Panc1 (cell line): ENCODE results near the gene EHD4. TPM values are rescaled to one million over a fixed set of nuclear protein-coding genes. Genes with fewer than 3 reads are reported as not detected.

ENCODE experiments used
- ATAC-seq: fragments of 200-7000 bp; cut with Tn5 transposase; 2 replicates; pipeline ENCODE4 v1.9.1; 2020; ENCODE audit warnings: mild to moderate bottlenecking, moderate library complexity
- BruUV-seq: library from RNA; stranded (reverse); fragments of 400-500 nt; replicated peaks from 2 replicates; lab custom pipeline; 2021; lab: Mats Ljungman, UMichigan
- CTCF ChIA-PET: fragments of 300-600 bp; sonication (Branson Sonifier 250); formaldehyde crosslinking; loops from one replicate; lab custom pipeline; 2022; ENCODE audit warnings: antibody characterized with exemption; lab: Charles Lee
- POLR2A ChIA-PET: fragments of 300-600 bp; sonication (Branson Sonifier 250); formaldehyde crosslinking; loops from one replicate; lab custom pipeline; 2022; ENCODE audit warnings: antibody characterized with exemption; lab: Charles Lee
- DNase-seq: peaks from one replicate; pipeline ENCODE4 v3.0.0-alpha.2; 2010; ENCODE audit warnings: low read depth, low spot score
- H3K27ac ChIP-seq: 2 replicates; pipeline ENCODE4 v1.5.1; 2011; ENCODE audit warnings: mild to moderate bottlenecking, low read length, inconsistent platforms
- H3K27me3 ChIP-seq: fragments of 200-500 bp; sonication (Bioruptor generic); 2 replicates; pipeline ENCODE4 v1.6.0; 2014; ENCODE audit warnings: low read length, inconsistent platforms; ENCODE audit not compliant: control insufficient read depth, insufficient read depth
- H3K36me3 ChIP-seq: fragments of 200-500 bp; sonication (Bioruptor generic); 2 replicates; pipeline ENCODE4 v1.5.1; 2014; ENCODE audit warnings: inconsistent platforms, mild to moderate bottlenecking, low read length, moderate library complexity; ENCODE audit not compliant: control insufficient read depth, insufficient read depth
- H3K4me1 ChIP-seq: 2 replicates; pipeline ENCODE4 v1.5.1; 2011; ENCODE audit warnings: inconsistent platforms, mild to moderate bottlenecking, low read length, moderate library complexity; ENCODE audit not compliant: control insufficient read depth, insufficient read depth
- H3K4me3 ChIP-seq, 2 experiments: 2 replicates each; pipeline ENCODE4 v1.5.1; 2011 to 2012; ENCODE audit warnings: low read depth in 2 of 2, low read length in 2 of 2, mild to moderate bottlenecking in 2 of 2, inconsistent platforms in 1 of 2, moderate library complexity in 1 of 2
- H3K9me3 ChIP-seq: fragments of 200-500 bp; sonication (Bioruptor generic); 2 replicates; pipeline ENCODE4 v1.5.1; 2014; ENCODE audit warnings: low read depth, mild to moderate bottlenecking, inconsistent platforms, low read length, moderate library complexity; ENCODE audit not compliant: control insufficient read depth, insufficient read depth
- CTCF ChIP-seq: fragments of 450-650 bp; IDR thresholded peaks from 2 replicates; pipeline ENCODE4 v1.5.1; 2017; ENCODE audit warnings: mild to moderate bottlenecking
- POLR2AphosphoS5 ChIP-seq: IDR thresholded peaks from 2 replicates; pipeline ENCODE4 v1.6.1; 2012; ENCODE audit warnings: mild to moderate bottlenecking, low read depth, low read length, moderate library complexity
- SIN3A ChIP-seq: IDR thresholded peaks from 2 replicates; pipeline ENCODE4 v1.6.1; 2012; ENCODE audit warnings: low read depth, mild to moderate bottlenecking, low read length, moderate library complexity, borderline replicate concordance; ENCODE audit not compliant: insufficient read depth
- TCF7L2 ChIP-seq: IDR thresholded peaks from 2 replicates; pipeline ENCODE4 v1.6.1; 2011; ENCODE audit warnings: mild to moderate bottlenecking, low read depth, low read length, inconsistent platforms
- in situ Hi-C: cut with HindIII; loops from 2 replicates; pipeline ENCODE4 v1.10.0; 2016; ENCODE audit warnings: low sequenced_read_pairs, low pct_unique_long_range_greater_than_20kb
- intact Hi-C: fragments of 100-400 bp; cut with micrococcal nuclease; formaldehyde crosslinking; loops from one replicate; pipeline ENCODE4 v1.10.0; 2022; ENCODE audit not compliant: unreplicated experiment
- total RNA-seq: library from RNA; stranded (reverse); gene quantifications from one replicate; pipeline ENCODE4 v1.2.1, GENCODE V29; 2021; ENCODE audit not compliant: unreplicated experiment
- TF ChIP-seq, protein P1 (sequence below), 2 experiments: IDR thresholded peaks; 2 replicates each; pipeline ENCODE4 v1.6.1; 2011 to 2012; ENCODE audit warnings: low read depth in 2 of 2, control low read depth in 1 of 2, low read length in 1 of 2, mild to moderate bottlenecking in 1 of 2, moderate library complexity in 1 of 2; ENCODE audit not compliant: insufficient read depth in 1 of 2

Gene EHD4
- total RNA-seq, 1 experiment from 2014 or later: 43.2 TPM

DNA sequence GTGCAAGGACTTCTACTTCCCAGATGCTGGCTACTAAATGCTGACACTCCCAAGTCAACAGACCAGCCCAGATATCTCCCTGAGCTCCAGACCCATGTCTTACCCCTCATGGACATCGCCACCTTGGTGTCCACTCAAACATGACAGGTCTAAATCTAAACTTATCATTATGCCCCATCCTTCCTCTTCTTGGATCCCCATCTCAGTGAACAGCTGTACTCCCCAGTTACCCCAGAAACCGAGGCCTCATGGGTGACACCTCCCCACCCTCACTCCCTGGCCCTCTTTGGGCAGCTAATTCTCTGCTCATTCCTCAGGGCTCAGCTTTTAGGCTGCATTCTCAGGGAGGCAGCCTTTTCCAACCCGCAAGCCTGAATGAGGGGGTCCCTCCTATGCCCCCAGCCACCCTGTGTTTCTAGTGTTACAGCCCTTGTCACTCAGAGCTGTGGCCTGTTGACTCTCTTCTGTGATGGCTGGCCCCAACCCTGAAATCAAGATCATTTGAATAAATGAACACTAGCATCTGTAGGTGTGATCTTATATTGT, 5.4 kb downstream of the EHD4 start:
- ATAC-seq (no peak), DNase-seq (no peak)
- ChIA-PET CTCF (no interaction called here), POLR2A (interaction anchor here (0.6 kb wide), 1 partner anchor 403 kb away, joined by 3 read pairs; no protein-coding TSS in a partner anchor)
- peaks cover 30% of the 10 kb centered on the region; the same call in 1 of the 2 replicates for H3K4me1 ChIP-seq
- H3K4me3 ChIP-seq: no peak overlapping the region
- H3K36me3 ChIP-seq: no peaks in the 10 kb centered on the region; the same call in 1 of the 2 replicates
- no TSS peak for BruUV-seq
- H3K27ac ChIP-seq: no peak overlapping the region
- H3K9me3 ChIP-seq: no peaks in the 10 kb centered on the region
- TF ChIP-seq SIN3A (no peak), POLR2AphosphoS5 (no peak), CTCF (no peak), TCF7L2 (no peak)
- TF ChIP-seq, protein P1, sequence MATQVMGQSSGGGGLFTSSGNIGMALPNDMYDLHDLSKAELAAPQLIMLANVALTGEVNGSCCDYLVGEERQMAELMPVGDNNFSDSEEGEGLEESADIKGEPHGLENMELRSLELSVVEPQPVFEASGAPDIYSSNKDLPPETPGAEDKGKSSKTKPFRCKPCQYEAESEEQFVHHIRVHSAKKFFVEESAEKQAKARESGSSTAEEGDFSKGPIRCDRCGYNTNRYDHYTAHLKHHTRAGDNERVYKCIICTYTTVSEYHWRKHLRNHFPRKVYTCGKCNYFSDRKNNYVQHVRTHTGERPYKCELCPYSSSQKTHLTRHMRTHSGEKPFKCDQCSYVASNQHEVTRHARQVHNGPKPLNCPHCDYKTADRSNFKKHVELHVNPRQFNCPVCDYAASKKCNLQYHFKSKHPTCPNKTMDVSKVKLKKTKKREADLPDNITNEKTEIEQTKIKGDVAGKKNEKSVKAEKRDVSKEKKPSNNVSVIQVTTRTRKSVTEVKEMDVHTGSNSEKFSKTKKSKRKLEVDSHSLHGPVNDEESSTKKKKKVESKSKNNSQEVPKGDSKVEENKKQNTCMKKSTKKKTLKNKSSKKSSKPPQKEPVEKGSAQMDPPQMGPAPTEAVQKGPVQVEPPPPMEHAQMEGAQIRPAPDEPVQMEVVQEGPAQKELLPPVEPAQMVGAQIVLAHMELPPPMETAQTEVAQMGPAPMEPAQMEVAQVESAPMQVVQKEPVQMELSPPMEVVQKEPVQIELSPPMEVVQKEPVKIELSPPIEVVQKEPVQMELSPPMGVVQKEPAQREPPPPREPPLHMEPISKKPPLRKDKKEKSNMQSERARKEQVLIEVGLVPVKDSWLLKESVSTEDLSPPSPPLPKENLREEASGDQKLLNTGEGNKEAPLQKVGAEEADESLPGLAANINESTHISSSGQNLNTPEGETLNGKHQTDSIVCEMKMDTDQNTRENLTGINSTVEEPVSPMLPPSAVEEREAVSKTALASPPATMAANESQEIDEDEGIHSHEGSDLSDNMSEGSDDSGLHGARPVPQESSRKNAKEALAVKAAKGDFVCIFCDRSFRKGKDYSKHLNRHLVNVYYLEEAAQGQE (IDR thresholded peaks at IDR 0.05; ENCODE audit: insufficient read depth in 1 of 2, low read depth in 2 of 2, low read length in 1 of 2): no peak
- intact Hi-C loops: no loop called here
- no peaks in the 10 kb centered on the region for H3K27me3 ChIP-seq
- in situ Hi-C loops: no loop called here

DNA sequence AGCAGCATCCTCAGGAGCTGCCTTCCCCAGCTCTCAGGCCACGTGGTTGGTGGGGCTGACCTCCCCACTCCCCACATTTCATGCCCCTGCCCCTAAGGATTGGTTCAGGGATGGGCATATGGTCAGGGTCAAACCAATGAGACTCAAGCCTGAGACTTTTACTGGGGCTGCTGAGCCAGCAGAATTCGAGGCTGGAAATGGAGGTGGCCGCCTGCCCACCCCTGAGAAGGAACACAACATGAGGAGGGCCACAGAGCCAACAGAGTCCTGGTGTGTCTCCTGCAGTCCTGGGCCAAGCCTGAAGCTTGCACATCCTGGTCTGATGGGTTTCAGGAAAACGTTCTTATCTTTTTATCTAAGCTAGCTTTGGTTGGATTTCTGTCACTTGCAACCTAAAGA, 5.9 kb downstream of the EHD4 start:
- TF ChIP-seq POLR2AphosphoS5: no peak
- TF ChIP-seq SIN3A: no peak
- H3K27me3 ChIP-seq: no peaks in the 10 kb centered on the region
- no peaks in the 10 kb centered on the region for H3K36me3 ChIP-seq
- intact Hi-C loops (no loop called here), in situ Hi-C loops (no loop called here)
- no peaks in the 10 kb centered on the region for H3K9me3 ChIP-seq
- DNase-seq (no peak), ATAC-seq (no peak)
- BruUV-seq: no TSS peak
- no peak overlapping the region for H3K4me3 ChIP-seq
- ChIA-PET CTCF (no interaction called here), POLR2A (interaction anchor here (0.6 kb wide), 1 partner anchor 402 kb away, joined by 3 read pairs; no protein-coding TSS in a partner anchor)
- no peak overlapping the region for H3K27ac ChIP-seq
- H3K4me1 ChIP-seq: peaks cover 35% of the 10 kb centered on the region; the same call in 1 of the 2 replicates
